Neural progenitor cell (in vitro differentiated cells): ENCODE data around the gene MYEOV. TPM values are rescaled to one million over a fixed set of nuclear protein-coding genes. Genes with fewer than 3 reads are reported as not detected.

ENCODE experiments used
- DNase-seq: peaks from one replicate; pipeline ENCODE4 v3.0.0-alpha.2; 2016; ENCODE audit warnings: low spot score
- H2AFZ ChIP-seq: fragments of 200-600 bp; sonication (generic); replicated peaks from 2 replicates; pipeline ENCODE4 v1.6.1; 2016; ENCODE audit warnings: antibody characterized with exemption
- H3F3A ChIP-seq: fragments of 200-600 bp; sonication (generic); 2 replicates; pipeline ENCODE4 v1.6.1; 2016; ENCODE audit warnings: antibody characterized with exemption, low read depth
- H3K27ac ChIP-seq: fragments of 200-600 bp; sonication (generic); 2 replicates; pipeline ENCODE4 v1.5.1; 2016; ENCODE audit warnings: mild to moderate bottlenecking
- H3K27me3 ChIP-seq: fragments of 200-600 bp; sonication (generic); 2 replicates; pipeline ENCODE4 v1.6.1; 2016; ENCODE audit warnings: mild to moderate bottlenecking, moderate library complexity
- H3K36me3 ChIP-seq: fragments of 200-600 bp; sonication (generic); 2 replicates; pipeline ENCODE4 v1.5.1; 2016
- H3K4me1 ChIP-seq: fragments of 200-600 bp; sonication (generic); 2 replicates; pipeline ENCODE4 v1.6.1; 2016; ENCODE audit warnings: mixed run types
- H3K4me2 ChIP-seq: fragments of 200-600 bp; sonication (generic); 2 replicates; pipeline ENCODE4 v1.6.1; 2016
- H3K4me3 ChIP-seq: fragments of 200-600 bp; sonication (generic); 2 replicates; pipeline ENCODE4 v1.5.1; 2016
- H3K79me2 ChIP-seq: fragments of 200-600 bp; sonication (generic); 2 replicates; pipeline ENCODE4 v1.6.1; 2016; ENCODE audit warnings: low read depth
- H3K9ac ChIP-seq: fragments of 200-600 bp; sonication (generic); 2 replicates; pipeline ENCODE4 v1.6.1; 2016
- H3K9me3 ChIP-seq: fragments of 200-600 bp; sonication (generic); 2 replicates; pipeline ENCODE4 v1.5.1; 2016; ENCODE audit warnings: low read depth
- H4K20me1 ChIP-seq: fragments of 200-600 bp; sonication (generic); 2 replicates; pipeline ENCODE4 v1.6.1; 2016; ENCODE audit warnings: low read depth
- H3K27ac Mint-ChIP-seq: 3 replicates; pipeline ENCODE4 v1.8.0; 2021; ENCODE audit warnings: mixed read lengths
- H3K27me3 Mint-ChIP-seq: 2 replicates; pipeline ENCODE4 v1.8.0; 2022; ENCODE audit warnings: low read depth, mild to moderate bottlenecking, inconsistent platforms, moderate library complexity, mixed read lengths; ENCODE audit not compliant: insufficient read depth
- H3K36me3 Mint-ChIP-seq: 3 replicates; pipeline ENCODE4 v1.8.0; 2021; ENCODE audit warnings: mixed read lengths
- H3K4me1 Mint-ChIP-seq: 3 replicates; pipeline ENCODE4 v1.8.0; 2021; ENCODE audit warnings: mixed read lengths
- H3K4me3 Mint-ChIP-seq: 3 replicates; pipeline ENCODE4 v1.8.0; 2021; ENCODE audit warnings: mild to moderate bottlenecking, moderate library complexity, mixed read lengths
- H3K9me3 Mint-ChIP-seq: 3 replicates; pipeline ENCODE4 v1.8.0; 2020; ENCODE audit warnings: mixed read lengths
- CTCF ChIP-seq: fragments of 200-600 bp; sonication (generic); IDR thresholded peaks from 2 replicates; pipeline ENCODE4 v1.5.1; 2017; ENCODE audit warnings: antibody characterized with exemption, mild to moderate bottlenecking
- EZH2 ChIP-seq: fragments of 200-600 bp; sonication (generic); IDR thresholded peaks from 2 replicates; pipeline ENCODE4 v1.6.1; 2017; ENCODE audit warnings: antibody characterized with exemption, mild to moderate bottlenecking, moderate library complexity
- EZH2phosphoT487 ChIP-seq: fragments of 200-600 bp; sonication (generic); IDR thresholded peaks from 2 replicates; pipeline ENCODE4 v1.6.1; 2017; ENCODE audit warnings: antibody characterized with exemption
- total RNA-seq: library from RNA; depleted of rRNA; stranded (reverse); fragments of >200 nt; gene quantifications from 2 replicates; pipeline ENCODE4 v1.2.3, GENCODE V29; 2015; ENCODE audit warnings: low replicate concordance

MYEOV gene
- total RNA-seq, 1 donor from 2014 or later, result not detected

- H3K4me1 Mint-ChIP-seq, result peaks cover 17% of the 10 kb centered on the region
- Histone ChIP-seq H3K9ac (no peak overlapping the region), H3K36me3 (no peaks in the 10 kb centered on the region), H3K4me1 (peaks cover 19% of the 10 kb centered on the region), H3K4me2 (no peak overlapping the region), H4K20me1 (no peaks in the 10 kb centered on the region), H3K27me3 (peaks cover 24% of the 10 kb centered on the region), H3K9me3 (no peaks in the 10 kb centered on the region), H3K4me3 (no peak overlapping the region), H3F3A (no peaks in the 10 kb centered on the region), H3K27ac (no peak overlapping the region), H3K79me2 (no peaks in the 10 kb centered on the region), H2AFZ (no peak overlapping the region)
- H3K4me3 Mint-ChIP-seq, result peak overlapping the region; percentile 53
- H3K9me3 Mint-ChIP-seq, result peaks cover 20% of the 10 kb centered on the region
- H3K27ac Mint-ChIP-seq, result no peak overlapping the region
- H3K36me3 Mint-ChIP-seq, result no peaks in the 10 kb centered on the region
- no peak for TF ChIP-seq CTCF
- peaks cover 14% of the 10 kb centered on the region for H3K27me3 Mint-ChIP-seq
- no peak for DNase-seq
Measured at GRCh38 chr11:69253028-69253427, 40.9 kb upstream of the MYEOV start.

- no peak overlapping the region for H2AFZ ChIP-seq
- no peak overlapping the region for H3K9ac ChIP-seq
- no peaks in the 10 kb centered on the region for H3K79me2 ChIP-seq
- no peaks in the 10 kb centered on the region for H3K36me3 ChIP-seq
- no peak overlapping the region for H3K4me3 ChIP-seq
- H3K4me3 Mint-ChIP-seq, result no peak overlapping the region
- peaks cover 26% of the 10 kb centered on the region for H3K9me3 Mint-ChIP-seq
- H3K4me1 ChIP-seq, result peaks cover 20% of the 10 kb centered on the region
- no peaks in the 10 kb centered on the region for H3K36me3 Mint-ChIP-seq
- TF ChIP-seq EZH2phosphoT487, result no peak
- TF ChIP-seq CTCF, result no peak
- no peak for TF ChIP-seq EZH2
- no peaks in the 10 kb centered on the region for H3K9me3 ChIP-seq
- no peak for DNase-seq
- H3K27ac ChIP-seq, result no peak overlapping the region
- H3K27me3 ChIP-seq, result no peaks in the 10 kb centered on the region
- H3K27ac Mint-ChIP-seq, result no peak overlapping the region
- peaks cover 5% of the 10 kb centered on the region for H3F3A ChIP-seq
- peaks cover 10% of the 10 kb centered on the region for H3K27me3 Mint-ChIP-seq
- no peak overlapping the region for H3K4me2 ChIP-seq
- peaks cover 8% of the 10 kb centered on the region for H3K4me1 Mint-ChIP-seq
- no peaks in the 10 kb centered on the region for H4K20me1 ChIP-seq
Measured at GRCh38 chr11:69257134-69257533, 36.8 kb upstream of the MYEOV start.

GRCh38 chr11:69257838-69258658 is 35.9 kb upstream of the MYEOV start:
- DNase-seq, result peak; percentile 28
- no peak overlapping the region for H3K4me3 ChIP-seq
- Mint-ChIP-seq H3K36me3 (no peaks in the 10 kb centered on the region), H3K4me3 (no peak overlapping the region), H3K27ac (no peak overlapping the region), H3K9me3 (peaks cover 22% of the 10 kb centered on the region), H3K27me3 (peaks cover 12% of the 10 kb centered on the region), H3K4me1 (peaks cover 6% of the 10 kb centered on the region)
- H3K9ac ChIP-seq, result no peak overlapping the region
- H3F3A ChIP-seq, result peaks cover 5% of the 10 kb centered on the region
- TF ChIP-seq CTCF, result no peak
- TF ChIP-seq EZH2phosphoT487, result no peak
- TF ChIP-seq EZH2, result no peak
- H3K36me3 ChIP-seq, result no peaks in the 10 kb centered on the region
- peaks cover 20% of the 10 kb centered on the region for H3K4me1 ChIP-seq
- H3K9me3 ChIP-seq, result no peaks in the 10 kb centered on the region
- no peaks in the 10 kb centered on the region for H4K20me1 ChIP-seq
- peak overlapping the region; percentile 2 for H2AFZ ChIP-seq
- H3K27ac ChIP-seq, result no peak overlapping the region
- no peaks in the 10 kb centered on the region for H3K27me3 ChIP-seq
- H3K79me2 ChIP-seq, result no peaks in the 10 kb centered on the region
- peak overlapping the region; percentile 54 for H3K4me2 ChIP-seq
